ENCODE measurements around the gene ZNF609.

- TF ChIP-seq POLR2A (IDR thresholded peaks at IDR 0.05) (no peak), POLR2AphosphoS5 (IDR thresholded peaks at IDR 0.05) (no peak)
- TF ChIP-seq, protein P1, sequence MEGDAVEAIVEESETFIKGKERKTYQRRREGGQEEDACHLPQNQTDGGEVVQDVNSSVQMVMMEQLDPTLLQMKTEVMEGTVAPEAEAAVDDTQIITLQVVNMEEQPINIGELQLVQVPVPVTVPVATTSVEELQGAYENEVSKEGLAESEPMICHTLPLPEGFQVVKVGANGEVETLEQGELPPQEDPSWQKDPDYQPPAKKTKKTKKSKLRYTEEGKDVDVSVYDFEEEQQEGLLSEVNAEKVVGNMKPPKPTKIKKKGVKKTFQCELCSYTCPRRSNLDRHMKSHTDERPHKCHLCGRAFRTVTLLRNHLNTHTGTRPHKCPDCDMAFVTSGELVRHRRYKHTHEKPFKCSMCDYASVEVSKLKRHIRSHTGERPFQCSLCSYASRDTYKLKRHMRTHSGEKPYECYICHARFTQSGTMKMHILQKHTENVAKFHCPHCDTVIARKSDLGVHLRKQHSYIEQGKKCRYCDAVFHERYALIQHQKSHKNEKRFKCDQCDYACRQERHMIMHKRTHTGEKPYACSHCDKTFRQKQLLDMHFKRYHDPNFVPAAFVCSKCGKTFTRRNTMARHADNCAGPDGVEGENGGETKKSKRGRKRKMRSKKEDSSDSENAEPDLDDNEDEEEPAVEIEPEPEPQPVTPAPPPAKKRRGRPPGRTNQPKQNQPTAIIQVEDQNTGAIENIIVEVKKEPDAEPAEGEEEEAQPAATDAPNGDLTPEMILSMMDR (IDR thresholded peaks at IDR 0.05) = no peak
Observed at GRCh38 chr15:64423970-64424369, 36.4 kb upstream of the ZNF609 start.

Measured in sigmoid colon (tissue), 4 donors.